DOHH2 (cell line): Measurements from ENCODE around the gene SUPT4H1.

ENCODE experiments used
- H3F3A ChIP-seq: fragments of 200-600 bp; sonication (generic), shearing (Covaris generic); 2 replicates; pipeline ENCODE4 v1.6.0; 2016; ENCODE audit warnings: antibody characterized with exemption, mild to moderate bottlenecking; ENCODE audit not compliant: control insufficient read depth, insufficient read depth
- H3K27ac ChIP-seq: fragments of 200-600 bp; sonication (generic); 2 replicates; pipeline ENCODE4 v1.5.1; 2014; ENCODE audit warnings: low read depth, mild to moderate bottlenecking, low read length, moderate library complexity
- H3K27me3 ChIP-seq: fragments of 200-600 bp; sonication (generic); 2 replicates; pipeline ENCODE4 v1.6.1; 2014; ENCODE audit warnings: mild to moderate bottlenecking, low read length, mixed read lengths; ENCODE audit not compliant: control insufficient read depth
- H3K36me3 ChIP-seq: fragments of 200-600 bp; sonication (generic); 2 replicates; pipeline ENCODE4 v1.6.1; 2014; ENCODE audit warnings: mild to moderate bottlenecking, low read length, moderate library complexity, mixed read lengths; ENCODE audit not compliant: control insufficient read depth
- H3K4me1 ChIP-seq: fragments of 200-600 bp; sonication (generic); 2 replicates; pipeline ENCODE4 v1.6.1; 2014; ENCODE audit warnings: mild to moderate bottlenecking, low read length, mixed read lengths; ENCODE audit not compliant: control insufficient read depth
- H3K4me2 ChIP-seq: fragments of 200-600 bp; sonication (generic); 2 replicates; pipeline ENCODE4 v1.6.0; 2014; ENCODE audit warnings: mild to moderate bottlenecking, low read length, moderate library complexity
- H3K4me3 ChIP-seq: fragments of 200-600 bp; sonication (generic); 2 replicates; pipeline ENCODE4 v1.5.1; 2014; ENCODE audit warnings: mild to moderate bottlenecking, low read length, mixed read lengths
- H3K79me2 ChIP-seq: fragments of 200-600 bp; sonication (generic); 2 replicates; pipeline ENCODE4 v1.6.1; 2014; ENCODE audit warnings: mild to moderate bottlenecking, low read length, mixed read lengths; ENCODE audit not compliant: control insufficient read depth
- H3K9me2 ChIP-seq: fragments of 200-600 bp; sonication (generic); replicated peaks from 2 replicates; pipeline ENCODE4 v1.6.1; 2014; ENCODE audit warnings: mild to moderate bottlenecking, low read length, mixed read lengths; ENCODE audit not compliant: control insufficient read depth
- H3K9me3 ChIP-seq: fragments of 200-600 bp; sonication (generic); 2 replicates; pipeline ENCODE4 v1.6.1; 2014; ENCODE audit warnings: antibody characterized with exemption, low read length, mixed read lengths; ENCODE audit not compliant: control insufficient read depth, insufficient read depth
- H4K20me1 ChIP-seq: fragments of 200-600 bp; sonication (generic); 2 replicates; pipeline ENCODE4 v1.6.0; 2014; ENCODE audit warnings: low read depth, mild to moderate bottlenecking, antibody characterized with exemption, low read length, moderate library complexity; ENCODE audit not compliant: control insufficient read depth, insufficient read depth
- EZH2phosphoT487 ChIP-seq: fragments of 200-600 bp; sonication (generic); IDR thresholded peaks from 2 replicates; pipeline ENCODE4 v1.6.1; 2017; ENCODE audit warnings: borderline replicate concordance, mild to moderate bottlenecking, antibody characterized with exemption, low read length, moderate library complexity, mixed read lengths
- TF ChIP-seq, protein P1 (sequence below): fragments of 200-600 bp; sonication (generic); IDR thresholded peaks from one replicate; pipeline ENCODE4 v1.5.1; 2014; ENCODE audit warnings: antibody characterized with exemption, mild to moderate bottlenecking, low read depth, low read length; ENCODE audit not compliant: poor library complexity, severe bottlenecking

SUPT4H1 gene

DNA sequence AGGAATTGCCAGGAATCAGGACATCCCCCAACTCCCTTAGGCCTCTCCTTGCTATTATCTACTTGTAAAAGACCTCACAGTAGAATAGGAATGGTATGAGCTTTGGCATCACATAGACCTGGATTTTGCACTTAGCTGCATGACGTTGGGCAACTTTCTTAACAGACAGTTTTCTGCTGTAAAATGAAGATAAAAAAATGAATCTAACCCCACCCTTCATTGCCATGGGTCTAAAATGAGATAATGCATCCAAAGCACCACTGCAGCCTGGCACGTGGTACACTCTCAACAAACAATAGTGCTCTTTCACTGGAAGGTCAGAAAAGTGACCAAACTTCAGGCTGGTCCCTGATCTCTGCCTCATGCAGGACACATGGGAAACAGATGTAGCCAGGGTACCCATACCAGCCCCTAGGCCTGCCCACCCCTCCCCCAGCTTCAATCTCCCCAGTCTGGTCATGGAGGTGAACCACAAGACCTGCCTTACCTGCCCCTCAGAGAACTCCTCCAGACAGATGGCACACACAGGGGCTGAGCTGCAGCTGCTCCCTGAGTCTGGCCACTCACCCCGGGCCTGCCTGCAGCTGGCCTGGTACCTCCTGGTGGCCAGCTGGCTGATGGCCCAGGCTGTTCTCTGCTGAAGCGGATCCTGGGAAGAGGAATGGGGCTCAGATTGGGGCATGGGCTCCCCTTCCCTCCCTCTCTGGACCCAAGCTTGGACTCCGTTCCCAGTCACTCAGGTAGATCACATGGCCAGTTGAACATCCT, 8.5 kb upstream of the SUPT4H1 start:
- Histone ChIP-seq H3F3A (peaks cover 2% of the 10 kb centered on the region; the same call in 1 of the 2 replicates), H3K4me1 (no peaks in the 10 kb centered on the region), H4K20me1 (no peaks in the 10 kb centered on the region), H3K9me2 (no peaks in the 10 kb centered on the region), H3K4me3 (no peak overlapping the region), H3K27ac (no peak overlapping the region), H3K36me3 (no peaks in the 10 kb centered on the region), H3K27me3 (no peaks in the 10 kb centered on the region), H3K9me3 (no peaks in the 10 kb centered on the region), H3K79me2 (no peaks in the 10 kb centered on the region), H3K4me2 (no peak overlapping the region)
- TF ChIP-seq EZH2phosphoT487 = no peak
- TF ChIP-seq, protein P1, sequence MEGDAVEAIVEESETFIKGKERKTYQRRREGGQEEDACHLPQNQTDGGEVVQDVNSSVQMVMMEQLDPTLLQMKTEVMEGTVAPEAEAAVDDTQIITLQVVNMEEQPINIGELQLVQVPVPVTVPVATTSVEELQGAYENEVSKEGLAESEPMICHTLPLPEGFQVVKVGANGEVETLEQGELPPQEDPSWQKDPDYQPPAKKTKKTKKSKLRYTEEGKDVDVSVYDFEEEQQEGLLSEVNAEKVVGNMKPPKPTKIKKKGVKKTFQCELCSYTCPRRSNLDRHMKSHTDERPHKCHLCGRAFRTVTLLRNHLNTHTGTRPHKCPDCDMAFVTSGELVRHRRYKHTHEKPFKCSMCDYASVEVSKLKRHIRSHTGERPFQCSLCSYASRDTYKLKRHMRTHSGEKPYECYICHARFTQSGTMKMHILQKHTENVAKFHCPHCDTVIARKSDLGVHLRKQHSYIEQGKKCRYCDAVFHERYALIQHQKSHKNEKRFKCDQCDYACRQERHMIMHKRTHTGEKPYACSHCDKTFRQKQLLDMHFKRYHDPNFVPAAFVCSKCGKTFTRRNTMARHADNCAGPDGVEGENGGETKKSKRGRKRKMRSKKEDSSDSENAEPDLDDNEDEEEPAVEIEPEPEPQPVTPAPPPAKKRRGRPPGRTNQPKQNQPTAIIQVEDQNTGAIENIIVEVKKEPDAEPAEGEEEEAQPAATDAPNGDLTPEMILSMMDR = no peak

DNA sequence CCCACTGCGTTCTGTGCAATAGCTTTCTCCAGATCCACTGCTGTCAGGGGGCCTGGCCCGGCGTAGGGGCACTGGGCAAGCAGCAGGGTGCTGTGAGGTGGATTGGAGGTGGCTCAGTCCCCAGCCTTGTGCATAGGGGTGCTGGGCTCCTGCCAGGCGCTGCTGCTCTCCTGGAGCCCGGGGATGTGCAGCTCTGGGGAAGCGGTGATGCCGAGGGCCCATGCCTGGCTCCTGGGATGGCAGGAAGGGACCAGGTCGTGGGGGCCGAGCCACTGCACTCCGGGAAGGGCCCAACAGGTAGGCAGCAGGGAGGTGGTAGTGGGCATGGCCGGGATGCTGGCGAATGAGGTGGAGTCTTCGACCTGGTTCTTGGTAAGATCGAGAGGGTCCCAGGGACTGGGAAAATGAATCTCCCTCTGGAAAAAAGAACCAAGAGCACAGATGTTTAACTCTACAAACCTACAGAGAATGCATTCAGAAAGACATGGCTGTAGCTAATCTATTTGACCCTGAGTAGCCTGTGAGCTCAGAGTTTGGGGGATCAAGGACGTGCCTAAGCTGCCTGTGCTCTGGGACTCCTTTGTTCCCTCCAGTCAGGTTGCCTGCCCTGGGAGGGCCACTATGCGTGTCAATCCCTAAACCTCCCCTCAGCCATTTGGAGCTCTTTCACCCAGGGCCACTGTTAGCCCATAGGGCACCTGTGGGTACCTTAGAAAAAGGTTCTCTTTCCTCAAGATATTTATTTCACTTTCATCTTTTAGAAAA, 6.6 kb upstream of the SUPT4H1 start:
- H3K79me2 ChIP-seq = no peaks in the 10 kb centered on the region
- no peaks in the 10 kb centered on the region for H3K9me3 ChIP-seq
- peaks cover 11% of the 10 kb centered on the region for H3F3A ChIP-seq
- TF ChIP-seq, protein P1 = no peak
- TF ChIP-seq EZH2phosphoT487 = no peak
- no peaks in the 10 kb centered on the region for H3K9me2 ChIP-seq
- H3K4me2 ChIP-seq = no peak overlapping the region
- no peak overlapping the region for H3K4me3 ChIP-seq
- no peaks in the 10 kb centered on the region for H3K27me3 ChIP-seq
- H3K4me1 ChIP-seq = peaks cover 12% of the 10 kb centered on the region
- no peaks in the 10 kb centered on the region for H3K36me3 ChIP-seq
- no peaks in the 10 kb centered on the region for H4K20me1 ChIP-seq
- no peak overlapping the region for H3K27ac ChIP-seq

DNA sequence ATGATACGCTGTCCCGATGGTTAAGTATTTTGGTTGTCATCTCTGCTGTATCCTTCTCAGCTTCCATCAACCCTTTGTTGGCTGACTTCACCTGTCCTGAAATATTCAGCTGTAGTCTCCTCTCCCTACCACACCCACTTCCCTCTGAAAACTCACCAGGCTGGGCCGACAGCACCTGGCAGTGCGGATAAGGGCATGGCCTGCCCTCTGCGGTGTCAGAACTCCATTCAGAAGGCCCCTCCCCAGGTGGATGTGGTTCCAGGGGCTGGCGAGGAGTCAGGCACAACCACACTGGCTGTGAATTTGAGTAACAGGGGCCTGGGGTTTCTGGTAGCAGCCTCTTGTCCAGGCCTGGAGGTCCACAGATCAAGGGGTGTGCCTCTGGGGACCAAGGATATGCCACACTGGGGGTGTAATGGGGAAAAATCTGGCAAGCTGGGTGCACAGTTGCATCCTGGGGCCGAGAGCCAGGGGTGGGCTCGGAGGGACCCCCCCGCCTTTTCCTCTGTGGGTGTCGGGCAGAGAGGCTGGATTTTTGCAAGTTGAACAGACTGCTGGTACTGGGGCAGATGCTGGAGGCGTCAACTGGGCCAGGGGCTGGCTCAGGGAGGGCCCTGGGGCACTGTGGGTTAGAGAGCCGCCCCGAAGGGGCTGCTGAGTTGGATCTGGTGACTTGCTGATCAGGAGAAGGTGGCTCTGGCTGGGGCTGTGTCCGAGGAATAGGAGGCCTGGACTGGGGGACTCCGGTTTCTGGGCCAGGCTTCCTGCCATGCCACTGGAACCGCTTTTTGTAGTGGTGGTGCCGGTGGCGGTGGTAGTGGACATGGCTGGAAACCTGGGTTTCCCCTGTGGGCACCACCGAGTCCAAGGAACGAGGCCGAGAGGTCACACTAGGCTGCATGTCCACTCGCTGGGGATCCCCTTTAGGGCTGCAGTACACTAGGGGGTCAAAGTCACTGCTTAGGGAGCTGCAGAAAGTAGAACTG, 5.6 kb upstream of the SUPT4H1 start:
- no peaks in the 10 kb centered on the region for H3K27me3 ChIP-seq
- H4K20me1 ChIP-seq = no peaks in the 10 kb centered on the region
- no peaks in the 10 kb centered on the region for H3K9me3 ChIP-seq
- H3K9me2 ChIP-seq = no peaks in the 10 kb centered on the region
- H3K4me3 ChIP-seq = no peak overlapping the region
- no peak overlapping the region for H3K4me2 ChIP-seq
- peaks cover 22% of the 10 kb centered on the region for H3K4me1 ChIP-seq
- no peak overlapping the region for H3K27ac ChIP-seq
- TF ChIP-seq, protein P1 = no peak
- no peak for TF ChIP-seq EZH2phosphoT487
- H3F3A ChIP-seq = peaks cover 17% of the 10 kb centered on the region
- H3K36me3 ChIP-seq = peaks cover 2% of the 10 kb centered on the region; the same call in 1 of the 2 replicates
- peaks cover under 1% of the 10 kb centered on the region; the same call in 1 of the 2 replicates for H3K79me2 ChIP-seq
